GM12873 (cell line): ENCODE results near the gene TRMT44.

Experiments
- CTCF ChIP-seq: IDR thresholded peaks from 2 replicates; pipeline ENCODE4 v1.5.1; 2012; ENCODE audit warnings: low read depth, mild to moderate bottlenecking, moderate library complexity, low read length, control low read depth; ENCODE audit not compliant: insufficient read depth; ENCODE audit errors: missing control alignments

Gene TRMT44

GRCh38 chr4:8395504-8396296 is 44.9 kb upstream of the TRMT44 start:
- no peak for TF ChIP-seq CTCF

GRCh38 chr4:8396762-8397406 is 43.7 kb upstream of the TRMT44 start:
- TF ChIP-seq CTCF = no peak

- no peak for TF ChIP-seq CTCF
Measured at GRCh38 chr4:8398347-8398746, 42.2 kb upstream of the TRMT44 start.

- no peak for TF ChIP-seq CTCF
Measured at GRCh38 chr4:8399298-8399697, 41.3 kb upstream of the TRMT44 start.

GRCh38 chr4:8400632-8401325 is 39.8 kb upstream of the TRMT44 start:
- no peak for TF ChIP-seq CTCF

GRCh38 chr4:8401665-8402064 is 38.9 kb upstream of the TRMT44 start:
- TF ChIP-seq CTCF = no peak

GRCh38 chr4:8402181-8402597 is 38.4 kb upstream of the TRMT44 start:
- TF ChIP-seq CTCF = no peak
